ENCODE data around the gene CREB3L2.
A peak's percentile ranks its signal among the peaks of the same experiment; 100 is the strongest.

Gene CREB3L2

DNA sequence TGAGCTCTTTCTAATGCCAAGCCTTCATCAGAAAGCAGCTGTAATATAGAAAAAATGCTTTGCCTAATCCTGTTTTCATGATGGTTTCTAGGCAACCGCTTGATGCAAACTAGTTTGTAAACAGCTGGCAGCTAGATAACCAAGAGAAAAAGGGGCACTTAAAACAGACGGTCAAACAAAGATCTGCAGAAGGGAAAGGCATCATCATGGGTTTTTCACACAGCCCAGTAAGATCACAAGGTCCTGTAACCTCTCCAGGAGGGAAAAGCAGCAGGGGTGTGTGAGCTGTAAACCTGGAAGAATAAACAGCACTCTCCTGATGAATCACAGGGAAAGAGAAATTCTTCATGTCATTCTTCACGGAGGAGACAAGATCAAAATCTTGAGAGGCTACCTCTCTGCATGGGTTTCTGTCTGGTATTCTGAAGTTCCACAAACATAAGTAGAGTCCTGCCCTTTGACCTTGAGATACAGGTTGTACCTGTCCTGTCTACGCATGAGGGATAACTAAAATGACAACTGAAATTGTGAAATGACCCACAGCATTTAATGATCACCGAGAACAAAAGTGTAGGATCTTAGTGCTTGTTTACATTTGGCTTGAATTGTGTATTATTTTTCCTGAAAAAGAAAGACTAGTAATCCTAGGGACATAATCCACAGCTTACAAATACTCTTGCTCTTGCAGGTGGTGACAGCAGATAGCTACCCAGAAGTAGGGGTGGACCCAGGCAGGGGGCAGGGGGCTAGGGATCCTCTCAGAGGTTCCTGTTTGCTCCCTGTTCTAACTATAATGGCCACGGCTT is 48.0 kb downstream of the CREB3L2 start (continued):
- TF ChIP-seq, protein P1, sequence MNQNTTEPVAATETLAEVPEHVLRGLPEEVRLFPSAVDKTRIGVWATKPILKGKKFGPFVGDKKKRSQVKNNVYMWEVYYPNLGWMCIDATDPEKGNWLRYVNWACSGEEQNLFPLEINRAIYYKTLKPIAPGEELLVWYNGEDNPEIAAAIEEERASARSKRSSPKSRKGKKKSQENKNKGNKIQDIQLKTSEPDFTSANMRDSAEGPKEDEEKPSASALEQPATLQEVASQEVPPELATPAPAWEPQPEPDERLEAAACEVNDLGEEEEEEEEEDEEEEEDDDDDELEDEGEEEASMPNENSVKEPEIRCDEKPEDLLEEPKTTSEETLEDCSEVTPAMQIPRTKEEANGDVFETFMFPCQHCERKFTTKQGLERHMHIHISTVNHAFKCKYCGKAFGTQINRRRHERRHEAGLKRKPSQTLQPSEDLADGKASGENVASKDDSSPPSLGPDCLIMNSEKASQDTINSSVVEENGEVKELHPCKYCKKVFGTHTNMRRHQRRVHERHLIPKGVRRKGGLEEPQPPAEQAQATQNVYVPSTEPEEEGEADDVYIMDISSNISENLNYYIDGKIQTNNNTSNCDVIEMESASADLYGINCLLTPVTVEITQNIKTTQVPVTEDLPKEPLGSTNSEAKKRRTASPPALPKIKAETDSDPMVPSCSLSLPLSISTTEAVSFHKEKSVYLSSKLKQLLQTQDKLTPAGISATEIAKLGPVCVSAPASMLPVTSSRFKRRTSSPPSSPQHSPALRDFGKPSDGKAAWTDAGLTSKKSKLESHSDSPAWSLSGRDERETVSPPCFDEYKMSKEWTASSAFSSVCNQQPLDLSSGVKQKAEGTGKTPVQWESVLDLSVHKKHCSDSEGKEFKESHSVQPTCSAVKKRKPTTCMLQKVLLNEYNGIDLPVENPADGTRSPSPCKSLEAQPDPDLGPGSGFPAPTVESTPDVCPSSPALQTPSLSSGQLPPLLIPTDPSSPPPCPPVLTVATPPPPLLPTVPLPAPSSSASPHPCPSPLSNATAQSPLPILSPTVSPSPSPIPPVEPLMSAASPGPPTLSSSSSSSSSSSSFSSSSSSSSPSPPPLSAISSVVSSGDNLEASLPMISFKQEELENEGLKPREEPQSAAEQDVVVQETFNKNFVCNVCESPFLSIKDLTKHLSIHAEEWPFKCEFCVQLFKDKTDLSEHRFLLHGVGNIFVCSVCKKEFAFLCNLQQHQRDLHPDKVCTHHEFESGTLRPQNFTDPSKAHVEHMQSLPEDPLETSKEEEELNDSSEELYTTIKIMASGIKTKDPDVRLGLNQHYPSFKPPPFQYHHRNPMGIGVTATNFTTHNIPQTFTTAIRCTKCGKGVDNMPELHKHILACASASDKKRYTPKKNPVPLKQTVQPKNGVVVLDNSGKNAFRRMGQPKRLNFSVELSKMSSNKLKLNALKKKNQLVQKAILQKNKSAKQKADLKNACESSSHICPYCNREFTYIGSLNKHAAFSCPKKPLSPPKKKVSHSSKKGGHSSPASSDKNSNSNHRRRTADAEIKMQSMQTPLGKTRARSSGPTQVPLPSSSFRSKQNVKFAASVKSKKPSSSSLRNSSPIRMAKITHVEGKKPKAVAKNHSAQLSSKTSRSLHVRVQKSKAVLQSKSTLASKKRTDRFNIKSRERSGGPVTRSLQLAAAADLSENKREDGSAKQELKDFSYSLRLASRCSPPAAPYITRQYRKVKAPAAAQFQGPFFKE (tag by site-specific recombination; IDR thresholded peaks at IDR 0.05; ENCODE audit: borderline replicate concordance): no peak
- TF ChIP-seq ZNF221 (tag by site-specific recombination; IDR thresholded peaks at IDR 0.05; ENCODE audit: borderline replicate concordance): no peak
- TF ChIP-seq, protein P2, sequence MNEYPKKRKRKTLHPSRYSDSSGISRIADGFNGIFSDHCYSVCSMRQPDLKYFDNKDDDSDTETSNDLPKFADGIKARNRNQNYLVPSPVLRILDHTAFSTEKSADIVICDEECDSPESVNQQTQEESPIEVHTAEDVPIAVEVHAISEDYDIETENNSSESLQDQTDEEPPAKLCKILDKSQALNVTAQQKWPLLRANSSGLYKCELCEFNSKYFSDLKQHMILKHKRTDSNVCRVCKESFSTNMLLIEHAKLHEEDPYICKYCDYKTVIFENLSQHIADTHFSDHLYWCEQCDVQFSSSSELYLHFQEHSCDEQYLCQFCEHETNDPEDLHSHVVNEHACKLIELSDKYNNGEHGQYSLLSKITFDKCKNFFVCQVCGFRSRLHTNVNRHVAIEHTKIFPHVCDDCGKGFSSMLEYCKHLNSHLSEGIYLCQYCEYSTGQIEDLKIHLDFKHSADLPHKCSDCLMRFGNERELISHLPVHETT (tag by site-specific recombination; IDR thresholded peaks at IDR 0.05): no peak
- peak; percentile 31; the same call in 1 of the 2 replicates for TF ChIP-seq SCRT1 (tag by site-specific recombination; IDR thresholded peaks at IDR 0.05; ENCODE audit: borderline replicate concordance)
- TF ChIP-seq, protein P3, sequence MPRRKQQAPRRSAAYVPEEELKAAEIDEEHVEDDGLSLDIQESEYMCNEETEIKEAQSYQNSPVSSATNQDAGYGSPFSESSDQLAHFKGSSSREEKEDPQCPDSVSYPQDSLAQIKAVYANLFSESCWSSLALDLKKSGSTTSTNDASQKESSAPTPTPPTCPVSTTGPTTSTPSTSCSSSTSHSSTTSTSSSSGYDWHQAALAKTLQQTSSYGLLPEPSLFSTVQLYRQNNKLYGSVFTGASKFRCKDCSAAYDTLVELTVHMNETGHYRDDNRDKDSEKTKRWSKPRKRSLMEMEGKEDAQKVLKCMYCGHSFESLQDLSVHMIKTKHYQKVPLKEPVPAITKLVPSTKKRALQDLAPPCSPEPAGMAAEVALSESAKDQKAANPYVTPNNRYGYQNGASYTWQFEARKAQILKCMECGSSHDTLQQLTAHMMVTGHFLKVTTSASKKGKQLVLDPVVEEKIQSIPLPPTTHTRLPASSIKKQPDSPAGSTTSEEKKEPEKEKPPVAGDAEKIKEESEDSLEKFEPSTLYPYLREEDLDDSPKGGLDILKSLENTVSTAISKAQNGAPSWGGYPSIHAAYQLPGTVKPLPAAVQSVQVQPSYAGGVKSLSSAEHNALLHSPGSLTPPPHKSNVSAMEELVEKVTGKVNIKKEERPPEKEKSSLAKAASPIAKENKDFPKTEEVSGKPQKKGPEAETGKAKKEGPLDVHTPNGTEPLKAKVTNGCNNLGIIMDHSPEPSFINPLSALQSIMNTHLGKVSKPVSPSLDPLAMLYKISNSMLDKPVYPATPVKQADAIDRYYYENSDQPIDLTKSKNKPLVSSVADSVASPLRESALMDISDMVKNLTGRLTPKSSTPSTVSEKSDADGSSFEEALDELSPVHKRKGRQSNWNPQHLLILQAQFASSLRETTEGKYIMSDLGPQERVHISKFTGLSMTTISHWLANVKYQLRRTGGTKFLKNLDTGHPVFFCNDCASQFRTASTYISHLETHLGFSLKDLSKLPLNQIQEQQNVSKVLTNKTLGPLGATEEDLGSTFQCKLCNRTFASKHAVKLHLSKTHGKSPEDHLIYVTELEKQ (tag by site-specific recombination; IDR thresholded peaks at IDR 0.05; ENCODE audit: borderline replicate concordance): 0 out of 2 replicates have a peak, but pooled peaks have one; percentile 30
- no peak for TF ChIP-seq YY2 (tag by site-specific recombination; IDR thresholded peaks at IDR 0.05)
- peak; percentile 22; the same call in 1 of the 2 replicates for TF ChIP-seq ZNF561 (tag by site-specific recombination; IDR thresholded peaks at IDR 0.05; ENCODE audit: borderline replicate concordance)
- TF ChIP-seq ZNF175 (tag by site-specific recombination; IDR thresholded peaks at IDR 0.05): no peak
- no peak for TF ChIP-seq ZNF585B (tag by site-specific recombination; IDR thresholded peaks at IDR 0.05)
- TF ChIP-seq ZNF549 (tag by site-specific recombination; IDR thresholded peaks at IDR 0.05): no peak
- TF ChIP-seq ZNF350 (tag by site-specific recombination; IDR thresholded peaks at IDR 0.05): no peak
- no peak for TF ChIP-seq OSR2 (tag by site-specific recombination; IDR thresholded peaks at IDR 0.05)
- no peak for TF ChIP-seq RBAK (tag by site-specific recombination; IDR thresholded peaks at IDR 0.05)
- TF ChIP-seq SP7 (tag by site-specific recombination; IDR thresholded peaks at IDR 0.05): peak; percentile 64; the same call in 1 of the 2 replicates
- TF ChIP-seq ZIC2 (tag by site-specific recombination; IDR thresholded peaks at IDR 0.05): peak; percentile 79
- TF ChIP-seq ZNF311 (tag by site-specific recombination; IDR thresholded peaks at IDR 0.05; ENCODE audit: borderline replicate concordance): no peak
- TF ChIP-seq, protein P4, sequence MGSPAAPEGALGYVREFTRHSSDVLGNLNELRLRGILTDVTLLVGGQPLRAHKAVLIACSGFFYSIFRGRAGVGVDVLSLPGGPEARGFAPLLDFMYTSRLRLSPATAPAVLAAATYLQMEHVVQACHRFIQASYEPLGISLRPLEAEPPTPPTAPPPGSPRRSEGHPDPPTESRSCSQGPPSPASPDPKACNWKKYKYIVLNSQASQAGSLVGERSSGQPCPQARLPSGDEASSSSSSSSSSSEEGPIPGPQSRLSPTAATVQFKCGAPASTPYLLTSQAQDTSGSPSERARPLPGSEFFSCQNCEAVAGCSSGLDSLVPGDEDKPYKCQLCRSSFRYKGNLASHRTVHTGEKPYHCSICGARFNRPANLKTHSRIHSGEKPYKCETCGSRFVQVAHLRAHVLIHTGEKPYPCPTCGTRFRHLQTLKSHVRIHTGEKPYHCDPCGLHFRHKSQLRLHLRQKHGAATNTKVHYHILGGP (tag by site-specific recombination; IDR thresholded peaks at IDR 0.05): no peak
- no peak for TF ChIP-seq ZNF155 (tag by site-specific recombination; IDR thresholded peaks at IDR 0.05)
- TF ChIP-seq ZNF426 (tag by site-specific recombination; IDR thresholded peaks at IDR 0.05): no peak
- TF ChIP-seq ZNF621 (tag by site-specific recombination; IDR thresholded peaks at IDR 0.05): no peak
- TF ChIP-seq ZNF600 (tag by site-specific recombination; IDR thresholded peaks at IDR 0.05): no peak
- TF ChIP-seq ZNF843 (tag by site-specific recombination; IDR thresholded peaks at IDR 0.05): no peak
- TF ChIP-seq, protein P5, sequence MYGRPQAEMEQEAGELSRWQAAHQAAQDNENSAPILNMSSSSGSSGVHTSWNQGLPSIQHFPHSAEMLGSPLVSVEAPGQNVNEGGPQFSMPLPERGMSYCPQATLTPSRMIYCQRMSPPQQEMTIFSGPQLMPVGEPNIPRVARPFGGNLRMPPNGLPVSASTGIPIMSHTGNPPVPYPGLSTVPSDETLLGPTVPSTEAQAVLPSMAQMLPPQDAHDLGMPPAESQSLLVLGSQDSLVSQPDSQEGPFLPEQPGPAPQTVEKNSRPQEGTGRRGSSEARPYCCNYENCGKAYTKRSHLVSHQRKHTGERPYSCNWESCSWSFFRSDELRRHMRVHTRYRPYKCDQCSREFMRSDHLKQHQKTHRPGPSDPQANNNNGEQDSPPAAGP (tag by site-specific recombination; IDR thresholded peaks at IDR 0.05): no peak
- TF ChIP-seq, protein P6, sequence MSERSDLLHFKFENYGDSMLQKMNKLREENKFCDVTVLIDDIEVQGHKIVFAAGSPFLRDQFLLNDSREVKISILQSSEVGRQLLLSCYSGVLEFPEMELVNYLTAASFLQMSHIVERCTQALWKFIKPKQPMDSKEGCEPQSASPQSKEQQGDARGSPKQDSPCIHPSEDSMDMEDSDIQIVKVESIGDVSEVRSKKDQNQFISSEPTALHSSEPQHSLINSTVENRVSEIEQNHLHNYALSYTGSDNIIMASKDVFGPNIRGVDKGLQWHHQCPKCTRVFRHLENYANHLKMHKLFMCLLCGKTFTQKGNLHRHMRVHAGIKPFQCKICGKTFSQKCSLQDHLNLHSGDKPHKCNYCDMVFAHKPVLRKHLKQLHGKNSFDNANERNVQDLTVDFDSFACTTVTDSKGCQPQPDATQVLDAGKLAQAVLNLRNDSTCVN (tag by site-specific recombination; optimal IDR thresholded peaks at IDR 0.05): no peak
- 0 out of 2 replicates have a peak, but pooled peaks have one; percentile 11 for TF ChIP-seq ZBTB17 (tag by site-specific recombination; IDR thresholded peaks at IDR 0.05)
